Measurements from ENCODE around the gene HERC3. TPM values are rescaled to one million over a fixed set of nuclear protein-coding genes. Genes with fewer than 3 reads are reported as not detected.

The HERC3 gene
- total RNA-seq, 1 donor from 2014 or later: 32.9 TPM

DNA sequence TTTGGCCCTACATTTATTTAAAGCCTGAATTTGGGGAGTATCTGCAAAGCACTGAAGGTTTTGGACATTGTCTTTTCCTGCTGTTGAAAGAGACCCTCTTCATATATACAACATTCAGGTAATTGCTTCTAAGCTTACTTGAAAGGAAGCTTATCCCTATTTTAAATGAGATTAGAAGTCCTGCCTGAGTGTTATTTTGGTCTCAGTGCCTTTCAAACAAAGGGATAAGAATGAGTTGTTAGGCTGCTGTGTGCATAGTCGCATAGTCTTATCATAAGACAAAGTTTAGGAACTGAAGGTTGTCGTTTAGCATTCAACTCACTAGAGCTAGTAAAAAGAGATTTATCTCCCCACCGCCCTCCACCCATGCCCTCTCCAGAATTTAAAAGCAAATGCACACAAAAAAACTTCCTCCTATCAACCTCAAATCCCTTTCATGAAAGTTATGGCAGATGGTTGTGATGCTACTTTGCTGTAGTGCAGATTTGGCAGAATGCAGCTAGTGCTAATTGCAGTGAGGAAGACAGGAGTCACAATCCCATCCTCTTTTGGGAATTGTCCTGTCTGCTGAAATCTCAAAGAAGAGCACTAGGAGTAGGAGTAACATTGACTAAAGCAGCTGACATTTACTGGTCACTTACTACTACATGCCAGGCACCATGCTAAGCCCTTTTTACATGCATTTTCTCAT, 5.8 kb downstream of the HERC3 start:
- H3K27ac ChIP-seq: peak overlapping the region; percentile 54
- no peak for TF ChIP-seq POLR2A (IDR thresholded peaks at IDR 0.05)
- TF ChIP-seq, protein P1, sequence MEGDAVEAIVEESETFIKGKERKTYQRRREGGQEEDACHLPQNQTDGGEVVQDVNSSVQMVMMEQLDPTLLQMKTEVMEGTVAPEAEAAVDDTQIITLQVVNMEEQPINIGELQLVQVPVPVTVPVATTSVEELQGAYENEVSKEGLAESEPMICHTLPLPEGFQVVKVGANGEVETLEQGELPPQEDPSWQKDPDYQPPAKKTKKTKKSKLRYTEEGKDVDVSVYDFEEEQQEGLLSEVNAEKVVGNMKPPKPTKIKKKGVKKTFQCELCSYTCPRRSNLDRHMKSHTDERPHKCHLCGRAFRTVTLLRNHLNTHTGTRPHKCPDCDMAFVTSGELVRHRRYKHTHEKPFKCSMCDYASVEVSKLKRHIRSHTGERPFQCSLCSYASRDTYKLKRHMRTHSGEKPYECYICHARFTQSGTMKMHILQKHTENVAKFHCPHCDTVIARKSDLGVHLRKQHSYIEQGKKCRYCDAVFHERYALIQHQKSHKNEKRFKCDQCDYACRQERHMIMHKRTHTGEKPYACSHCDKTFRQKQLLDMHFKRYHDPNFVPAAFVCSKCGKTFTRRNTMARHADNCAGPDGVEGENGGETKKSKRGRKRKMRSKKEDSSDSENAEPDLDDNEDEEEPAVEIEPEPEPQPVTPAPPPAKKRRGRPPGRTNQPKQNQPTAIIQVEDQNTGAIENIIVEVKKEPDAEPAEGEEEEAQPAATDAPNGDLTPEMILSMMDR (IDR thresholded peaks at IDR 0.05): no peak
- TF ChIP-seq POLR2AphosphoS5 (IDR thresholded peaks at IDR 0.05; ENCODE audit: insufficient read depth in 1 of 2, low read depth in 1 of 2): no peak
- no peak overlapping the region for H3K4me3 ChIP-seq
- H3K4me1 ChIP-seq: peaks cover 58% of the 10 kb centered on the region
- intact Hi-C loops (cut with DNase I): no loop called here
- no peak for DNase-seq (ENCODE audit: extremely low spot score in 2 of 2)
- H3K27me3 ChIP-seq: no peaks in the 10 kb centered on the region
- H3K36me3 ChIP-seq: peaks cover 0 to 9% of the 10 kb centered on the region in 2 donors
- H3K9me3 ChIP-seq: no peaks in the 10 kb centered on the region

DNA sequence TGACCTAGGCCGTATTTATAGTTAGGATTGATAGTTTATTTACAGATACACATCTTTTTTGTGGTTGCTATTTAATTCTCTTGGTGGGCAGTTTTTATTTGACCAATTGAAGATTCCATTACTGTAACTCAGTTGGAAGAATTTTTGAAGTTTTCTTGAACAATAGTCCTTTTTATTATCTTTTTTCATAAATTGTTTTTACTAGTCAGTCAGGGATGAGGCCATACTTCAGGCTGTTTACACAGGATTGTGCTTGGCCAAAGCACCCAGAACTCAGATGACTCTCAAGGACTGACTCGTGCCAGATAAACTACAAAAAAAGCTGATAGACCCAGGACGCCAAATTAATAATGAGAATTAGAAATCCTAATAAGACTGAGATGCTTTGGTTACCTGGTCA, 7.0 kb downstream of the HERC3 start:
- intact Hi-C loops (cut with DNase I): no loop called here
- Histone ChIP-seq H3K27ac (peak overlapping the region; percentile 54), H3K27me3 (no peaks in the 10 kb centered on the region), H3K4me1 (peaks cover 47% of the 10 kb centered on the region), H3K36me3 (peaks cover 0 to 9% of the 10 kb centered on the region in 2 donors), H3K9me3 (no peaks in the 10 kb centered on the region), H3K4me3 (peak overlapping the region in 1 of 2 donors; percentile 12)
- TF ChIP-seq, protein P1 (IDR thresholded peaks at IDR 0.05): no peak
- TF ChIP-seq POLR2A (IDR thresholded peaks at IDR 0.05): no peak
- TF ChIP-seq POLR2AphosphoS5 (IDR thresholded peaks at IDR 0.05; ENCODE audit: insufficient read depth in 1 of 2, low read depth in 1 of 2): no peak
- no peak for DNase-seq (ENCODE audit: extremely low spot score in 2 of 2)

DNA sequence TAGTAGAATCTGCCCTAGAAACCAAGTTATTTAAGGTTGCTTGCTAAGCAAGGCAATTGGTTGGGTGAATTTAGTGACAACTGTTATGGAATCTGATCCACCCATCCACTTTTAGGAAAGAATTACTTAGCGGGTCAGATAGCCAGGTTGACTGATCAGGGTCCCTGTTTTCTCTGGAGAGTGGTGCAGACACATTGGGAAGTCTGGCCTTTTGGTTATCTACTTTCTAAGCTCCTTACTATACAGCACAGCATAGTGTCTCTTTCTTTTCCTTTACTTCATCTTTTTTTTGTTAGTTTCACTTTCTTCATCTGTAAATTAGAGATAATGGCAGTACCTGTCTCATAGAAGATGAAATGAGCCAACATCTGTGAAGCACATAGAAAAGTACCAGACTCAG, 7.4 kb downstream of the HERC3 start:
- Histone ChIP-seq H3K4me1 (peaks cover 43% of the 10 kb centered on the region), H3K9me3 (no peaks in the 10 kb centered on the region), H3K36me3 (peaks cover 0 to 9% of the 10 kb centered on the region in 2 donors), H3K27me3 (no peaks in the 10 kb centered on the region), H3K4me3 (peak overlapping the region in 1 of 2 donors; percentile 12), H3K27ac (peak overlapping the region; percentile 54)
- intact Hi-C loops (cut with DNase I): no loop called here
- TF ChIP-seq POLR2AphosphoS5 (IDR thresholded peaks at IDR 0.05; ENCODE audit: insufficient read depth in 1 of 2, low read depth in 1 of 2) (no peak), POLR2A (IDR thresholded peaks at IDR 0.05) (no peak)
- TF ChIP-seq, protein P1 (IDR thresholded peaks at IDR 0.05): no peak
- no peak for DNase-seq (ENCODE audit: extremely low spot score in 2 of 2)

DNA sequence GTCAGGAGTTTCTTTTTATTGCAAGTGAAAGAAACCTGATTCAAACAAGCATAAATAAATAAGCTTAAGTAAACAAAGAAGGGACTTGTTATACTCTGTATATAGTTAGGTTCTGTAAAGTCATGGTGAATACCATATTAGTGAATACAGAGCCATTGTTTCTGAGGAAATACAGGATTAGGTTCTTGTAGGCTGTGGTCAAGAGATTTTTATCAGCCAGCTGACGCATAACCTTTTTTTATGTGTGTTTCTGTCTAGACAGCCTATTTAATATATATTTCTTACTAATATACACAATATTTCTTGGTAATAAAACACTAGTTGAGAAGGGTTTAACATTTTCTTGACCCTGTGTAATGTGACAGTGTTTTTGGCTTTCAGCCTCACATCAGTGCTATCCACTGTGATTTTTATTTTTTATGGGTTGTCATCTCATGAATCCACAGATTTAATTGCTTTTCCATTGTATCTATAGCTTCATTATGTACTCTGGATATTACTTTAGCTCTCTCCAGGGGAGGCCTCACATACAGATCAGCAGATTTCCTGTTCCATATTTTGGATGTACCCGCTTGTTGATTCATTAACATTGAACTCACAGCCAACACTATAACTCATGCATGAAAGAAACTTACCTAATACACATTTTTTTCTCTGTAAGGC, 8.0 kb downstream of the HERC3 start:
- Histone ChIP-seq H3K27ac (peak overlapping the region; percentile 54), H3K27me3 (no peaks in the 10 kb centered on the region), H3K9me3 (no peaks in the 10 kb centered on the region), H3K36me3 (peaks cover 0 to 9% of the 10 kb centered on the region in 2 donors), H3K4me3 (no peak overlapping the region), H3K4me1 (peaks cover 43% of the 10 kb centered on the region)
- DNase-seq (ENCODE audit: extremely low spot score in 2 of 2): no peak
- intact Hi-C loops (cut with DNase I): no loop called here
- TF ChIP-seq POLR2AphosphoS5 (IDR thresholded peaks at IDR 0.05; ENCODE audit: insufficient read depth in 1 of 2, low read depth in 1 of 2) (peak in 1 of 2 donors; percentile 28), POLR2A (IDR thresholded peaks at IDR 0.05) (no peak)
- TF ChIP-seq, protein P1 (IDR thresholded peaks at IDR 0.05): no peak
